Hematopoietic multipotent progenitor cell treated with erythropoietin and hydrocortisone succinate and interleukin-3 and kit ligand, for 8 days (in vitro differentiated cells): ENCODE data around the gene TRIM60.
"Not testable (repeated sequence)": the region's sequence is repeated elsewhere in the genome, so short reads cannot be mapped to it uniquely, and the experiment has no call there.

Experiments used
- DNase-seq: peaks from one replicate; pipeline ENCODE4 v3.0.0-alpha.2; 2015

TRIM60 gene

DNA sequence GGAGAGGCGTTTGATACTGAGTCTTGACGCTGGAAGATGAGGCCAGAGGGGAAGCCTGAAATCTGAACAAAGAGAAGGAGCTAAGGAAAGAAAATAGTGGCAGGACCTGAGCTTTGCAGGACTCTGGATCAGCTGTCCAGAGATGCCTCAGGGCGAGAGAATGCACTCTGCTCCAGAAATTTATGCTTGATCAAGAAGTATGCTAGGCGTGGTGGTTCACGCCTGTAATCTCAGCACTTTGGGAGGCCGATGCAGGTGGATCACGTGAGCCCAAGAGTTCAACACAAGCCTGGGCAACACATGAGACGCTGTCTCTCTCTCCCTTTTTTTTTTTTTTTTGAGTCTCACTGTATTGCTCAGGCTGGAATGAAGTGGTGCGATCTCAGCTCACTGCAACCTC is 23.8 kb downstream of the TRIM60 start:
- DNase-seq: no peak

DNA sequence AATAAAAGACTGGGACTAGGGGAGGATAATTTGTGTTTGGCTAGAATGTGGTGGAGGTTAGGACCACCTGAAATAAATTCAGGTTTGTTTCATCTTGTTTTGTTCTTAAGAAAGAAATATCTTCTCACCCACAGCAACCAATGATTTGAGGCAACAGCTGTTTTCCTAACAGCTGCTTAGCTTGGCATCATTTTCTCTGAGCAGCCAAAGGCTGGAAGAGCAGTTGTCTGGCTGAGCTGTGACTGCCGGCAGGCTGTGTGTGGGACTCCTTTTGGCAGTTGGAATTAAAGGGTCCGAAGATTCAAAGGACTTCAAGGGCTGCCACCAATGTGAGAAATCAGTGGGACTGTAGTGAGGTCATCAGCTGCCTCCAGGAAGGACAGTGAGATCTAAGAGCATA is 26.9 kb downstream of the TRIM60 start:
- DNase-seq: no peak

DNA sequence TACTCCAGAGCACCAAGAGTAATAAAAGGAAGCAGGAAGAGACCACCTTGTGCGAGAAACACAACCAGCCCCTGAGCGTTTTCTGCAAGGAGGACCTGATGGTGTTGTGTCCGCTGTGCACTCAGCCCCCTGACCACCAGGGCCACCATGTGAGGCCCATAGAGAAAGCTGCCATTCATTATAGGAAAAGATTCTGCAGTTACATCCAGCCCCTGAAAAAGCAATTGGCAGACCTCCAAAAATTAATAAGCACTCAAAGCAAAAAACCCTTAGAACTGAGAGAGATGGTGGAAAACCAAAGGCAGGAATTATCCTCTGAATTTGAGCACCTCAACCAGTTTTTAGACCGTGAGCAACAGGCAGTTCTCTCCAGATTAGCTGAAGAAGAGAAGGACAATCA is 27.6 kb downstream of the TRIM60 start:
- no peak for DNase-seq

DNA sequence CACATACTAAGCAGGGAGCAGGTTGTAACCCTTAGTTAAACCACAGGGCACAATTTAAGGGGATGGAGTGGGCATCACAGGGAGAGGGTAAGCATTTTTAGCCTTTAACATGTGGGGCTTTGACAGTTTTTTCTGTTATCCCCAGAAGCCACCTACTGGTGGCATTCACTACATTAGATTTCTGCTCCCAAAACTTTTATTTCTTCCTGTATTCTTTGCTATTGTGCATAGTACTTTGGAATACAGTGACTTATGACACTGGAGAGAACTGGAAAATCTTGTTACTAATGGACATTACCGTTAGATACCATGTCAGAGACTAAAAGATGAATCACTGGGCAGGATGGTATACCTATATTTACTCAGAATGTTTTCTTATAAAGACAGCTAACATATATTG is 29.1 kb downstream of the TRIM60 start:
- DNase-seq: no peak

DNA sequence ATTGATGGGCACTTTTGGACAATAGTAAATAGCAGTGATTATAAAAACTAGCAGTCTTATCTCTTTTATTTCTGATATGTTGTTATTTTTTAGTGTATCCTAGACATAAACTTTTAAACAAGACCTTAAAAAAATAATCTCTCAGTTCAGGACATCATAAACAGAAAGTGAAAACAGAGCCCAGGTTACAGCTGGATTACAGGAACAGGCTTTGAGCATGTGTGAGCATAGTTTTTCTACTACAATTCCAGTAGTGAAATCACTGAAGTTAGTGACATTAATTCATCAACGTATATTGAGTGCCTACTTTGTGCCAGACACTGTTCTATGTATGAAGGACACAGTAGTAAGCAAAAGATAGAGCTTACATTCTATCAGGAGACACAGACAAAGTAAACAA is 38.8 kb downstream of the TRIM60 start:
- no peak for DNase-seq

DNA sequence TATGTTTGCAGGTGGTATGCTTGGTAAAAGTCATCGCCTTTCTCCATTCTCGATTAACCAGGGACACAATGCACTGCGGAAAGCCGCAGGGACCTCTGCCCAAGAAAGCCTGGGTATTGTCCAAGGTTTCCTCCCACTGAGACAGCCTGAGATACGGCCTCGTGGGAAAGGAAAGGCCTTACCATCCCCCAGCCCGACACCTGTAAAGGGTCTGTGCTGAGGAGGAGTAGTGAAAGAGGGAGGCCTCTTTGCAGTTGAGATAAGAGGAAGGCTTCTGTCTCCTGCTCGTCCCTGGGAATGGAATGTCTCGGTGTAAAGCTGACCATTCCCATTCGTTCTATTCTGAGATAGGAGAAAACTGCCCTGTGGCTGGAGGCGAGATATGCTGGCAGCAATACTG is 41.5 kb downstream of the TRIM60 start:
- DNase-seq: not testable (repeated sequence)

DNA sequence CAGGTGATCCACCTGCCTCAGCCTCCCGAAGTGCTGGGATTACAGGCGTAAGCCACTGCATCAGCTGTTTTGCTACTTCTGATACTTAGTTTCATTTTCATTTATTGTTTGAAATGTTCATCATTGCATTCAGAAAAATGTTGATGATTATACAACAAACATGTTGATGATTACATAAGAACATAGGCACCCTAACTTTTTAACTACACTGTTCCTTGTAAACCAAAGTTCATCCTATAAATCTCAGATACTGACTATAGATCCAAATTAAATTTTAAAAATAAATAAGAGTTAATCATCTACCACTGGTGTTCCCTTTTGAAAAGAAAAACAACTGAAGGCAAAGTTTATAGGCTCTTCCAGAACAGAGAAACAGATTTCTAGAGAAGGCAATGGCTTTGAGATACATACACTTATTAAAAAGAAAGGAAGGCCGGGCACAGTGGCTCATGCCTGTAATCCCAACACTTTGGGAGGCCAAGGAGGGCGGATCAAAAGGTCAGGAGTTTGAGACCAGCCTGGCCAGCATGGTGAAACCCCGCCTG is 45.3 kb downstream of the TRIM60 start:
- DNase-seq: no peak

DNA sequence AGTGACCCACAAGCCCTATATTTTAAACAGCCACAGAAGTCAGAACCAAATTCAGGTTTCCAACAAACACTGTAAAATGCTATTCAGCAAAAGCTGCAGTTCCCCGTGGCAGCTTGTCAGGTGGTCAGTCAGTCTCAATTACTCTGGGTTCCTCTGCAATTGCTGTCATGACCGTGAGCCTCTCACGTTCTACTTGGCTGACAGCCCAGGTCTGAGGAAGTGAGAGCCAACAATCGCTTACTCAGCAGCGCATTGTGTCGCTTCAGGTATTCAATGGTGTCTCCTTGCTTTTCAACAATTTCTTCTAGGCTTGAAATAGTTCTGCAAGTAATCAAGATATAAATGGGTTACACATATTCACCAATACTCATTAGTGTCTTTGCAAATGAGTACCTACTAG is 47.7 kb downstream of the TRIM60 start:
- peak; percentile 27 for DNase-seq

DNA sequence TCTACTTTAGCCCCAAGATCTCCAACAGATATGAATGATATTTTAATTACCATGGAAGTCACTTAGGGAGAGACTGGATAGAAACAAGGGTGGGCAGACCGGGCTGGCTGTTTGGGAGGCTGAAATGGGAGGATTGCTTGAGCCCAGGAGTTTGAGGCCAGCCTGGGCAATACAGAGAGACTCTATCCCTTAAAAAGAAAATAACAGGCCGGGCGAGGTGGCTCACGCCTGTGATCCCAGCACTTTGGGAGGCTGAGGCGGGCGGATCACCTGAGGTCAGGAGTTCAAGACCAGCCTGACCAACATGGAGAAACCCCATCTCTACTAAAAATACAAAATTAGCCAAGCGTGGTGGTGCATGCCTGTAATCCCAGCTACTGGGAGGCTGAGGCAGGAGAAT is 53.0 kb downstream of the TRIM60 start:
- not testable (repeated sequence) for DNase-seq

DNA sequence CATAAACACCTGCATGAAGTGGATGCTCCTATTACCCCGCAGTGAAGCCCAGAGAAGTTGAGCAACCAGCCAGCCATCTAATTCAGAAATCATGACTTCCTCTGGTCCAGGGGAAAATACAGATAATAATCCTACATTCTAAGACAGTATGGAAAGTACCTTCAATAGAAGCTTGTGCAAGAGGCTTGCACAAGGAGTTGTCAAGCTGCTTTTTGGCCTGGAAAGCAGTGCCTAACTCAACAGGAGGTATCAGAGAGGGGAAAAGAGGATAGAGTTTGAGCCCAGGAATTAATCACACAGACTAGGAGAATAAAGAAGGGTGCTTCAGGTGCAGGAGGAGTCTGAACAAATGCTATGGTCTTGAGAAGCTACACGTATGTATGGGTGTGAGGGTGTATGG is 54.1 kb downstream of the TRIM60 start:
- DNase-seq: no peak

DNA sequence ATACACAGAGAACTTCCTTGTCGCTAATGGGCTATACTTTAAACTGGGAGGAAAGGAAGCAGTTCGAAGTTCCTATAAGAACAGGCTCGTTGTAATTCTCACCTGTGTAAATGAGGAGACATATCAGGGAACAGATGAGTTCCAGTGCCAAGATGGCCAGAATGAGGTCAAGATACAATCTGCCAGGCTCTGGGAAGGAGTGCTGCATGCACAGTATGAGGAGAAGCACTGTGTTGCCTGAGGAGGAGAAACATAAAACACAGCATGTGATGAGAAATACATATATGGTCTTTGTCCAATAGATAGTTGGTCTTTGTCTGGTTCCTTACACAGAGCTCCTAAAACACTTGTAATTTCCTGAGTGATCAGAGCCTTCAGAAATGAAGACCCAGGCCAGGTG is 56.6 kb downstream of the TRIM60 start:
- DNase-seq: no peak
